Omental fat pad (tissue), 4 donors: ENCODE results near the gene TRIP10. TPM values are rescaled to one million over a fixed set of nuclear protein-coding genes. Genes with fewer than 3 reads are reported as not detected.
A peak's percentile ranks its signal among the peaks of the same experiment; 100 is the strongest.

Source experiments
- ATAC-seq: fragments of 150-250 bp; one replicate; pipeline ENCODE4 v1.9.1; 2016; ENCODE audit warnings: mild to moderate bottlenecking, moderate library complexity; ENCODE audit not compliant: low FRiP score
- DNase-seq: peaks from one replicate; pipeline ENCODE4 v3.0.0-alpha.2; 2019; ENCODE audit warnings: low spot score
- CTCF ChIP-seq, 3 donors: fragments of 450-650 bp; IDR thresholded peaks; one replicate each; pipeline ENCODE4 v1.5.1; 2016 to 2017; ENCODE audit warnings: antibody characterized with exemption in 3 of 3, mild to moderate bottlenecking in 3 of 3, moderate library complexity in 2 of 3
- total RNA-seq, 4 donors: library from RNA; depleted of rRNA; stranded (reverse); fragments of >200 nt; gene quantifications; one replicate each; pipeline ENCODE4 v1.1.0, GENCODE V29; 2016

Gene TRIP10
- total RNA-seq, 4 donors from 2014 or later: 42.5 to 110 (median 66.6) TPM

GRCh38 chr19:6737284-6737872, 2.1 kb upstream of the TRIP10 start, which contains the start of gene GPR108:
Gene GPR108, minus strand, starts transcription at chr19:6737580. Its CDS starts 4 bp downstream, at chr19:6737576.
- peak; percentile 98 for DNase-seq
- peak; percentile 76 for ATAC-seq

GRCh38 chr19:6737873-6738786, 1.4 kb upstream of the TRIP10 start:
- ATAC-seq (no peak), DNase-seq (peak; percentile 87)

More at GRCh38 chr19:6737284-6737872, 2.1 kb upstream of the TRIP10 start, which contains the start of gene GPR108:
- no peak for TF ChIP-seq CTCF (IDR thresholded peaks at IDR 0.05)

GRCh38 chr19:6738787-6739389, 592 bp upstream of the TRIP10 start:
- ATAC-seq (no peak), DNase-seq (no peak)
- TF ChIP-seq CTCF (IDR thresholded peaks at IDR 0.05): no peak

More at GRCh38 chr19:6737873-6738786, 1.4 kb upstream of the TRIP10 start:
- TF ChIP-seq CTCF (IDR thresholded peaks at IDR 0.05): no peak

GRCh38 chr19:6739883-6740588, 556 bp downstream of the TRIP10 start:
- ATAC-seq (peak; percentile 1), DNase-seq (no peak)
- no peak for TF ChIP-seq CTCF (IDR thresholded peaks at IDR 0.05)

- ATAC-seq: peak; percentile 12
- no peak for DNase-seq
- TF ChIP-seq CTCF (IDR thresholded peaks at IDR 0.05): no peak
These were observed 1.3 kb downstream of the TRIP10 start for GRCh38 chr19:6740589-6741343.

- ATAC-seq: no peak
- no peak for DNase-seq
- TF ChIP-seq CTCF (IDR thresholded peaks at IDR 0.05): no peak
These were observed 3.6 kb downstream of the TRIP10 start for GRCh38 chr19:6743066-6743465.
